Ureter (tissue), 1 donor: ENCODE measurements around the gene GGA3. TPM values are rescaled to one million over a fixed set of nuclear protein-coding genes. Genes with fewer than 3 reads are reported as not detected.

Experiments
- DNase-seq: peaks from one replicate; pipeline ENCODE4 v3.0.0-alpha.2; 2020; ENCODE audit warnings: low spot score
- total RNA-seq: library from RNA; stranded (reverse); gene quantifications from one replicate; pipeline ENCODE4 v1.2.4, GENCODE V29; 2023
- donor health status: DM: yes; HTN: yes; CAD: no.

Gene GGA3
- total RNA-seq, 1 donor from 2014 or later = 61.4 TPM

- no peak for DNase-seq
These were observed 11.4 kb downstream of the GGA3 start for GRCh38 chr17:75250009-75250471.

GRCh38 chr17:75249564-75249963 lies 11.8 kb downstream of the GGA3 start:
- DNase-seq = no peak

GRCh38 chr17:75246404-75246803 lies 15.0 kb downstream of the GGA3 start:
- DNase-seq = no peak

- no peak for DNase-seq
These were observed 16.4 kb downstream of the GGA3 start for GRCh38 chr17:75245011-75245410.

GRCh38 chr17:75244133-75244866 lies 17.1 kb downstream of the GGA3 start:
- no peak for DNase-seq

GRCh38 chr17:75242461-75243042 lies 18.9 kb downstream of the GGA3 start:
- no peak for DNase-seq

- no peak for DNase-seq
These were observed 19.4 kb downstream of the GGA3 start for GRCh38 chr17:75241996-75242460.

- no peak for DNase-seq
These were observed 19.9 kb downstream of the GGA3 start for GRCh38 chr17:75241502-75241901.

GRCh38 chr17:75241143-75241430 lies 20.3 kb downstream of the GGA3 start:
- no peak for DNase-seq

- no peak for DNase-seq
These were observed 20.8 kb downstream of the GGA3 start for GRCh38 chr17:75240394-75241142.

- DNase-seq = no peak
These were observed 21.5 kb downstream of the GGA3 start for GRCh38 chr17:75239778-75240393.

GRCh38 chr17:75239214-75239613 lies 22.2 kb downstream of the GGA3 start:
- DNase-seq = no peak

- no peak for DNase-seq
These were observed 22.7 kb downstream of the GGA3 start for GRCh38 chr17:75238684-75239191.

- DNase-seq = no peak
These were observed 23.3 kb downstream of the GGA3 start for GRCh38 chr17:75238020-75238580.

GRCh38 chr17:75237100-75238014 lies 24.0 kb downstream of the GGA3 start:
- DNase-seq = no peak

GRCh38 chr17:75232786-75233185 lies 28.6 kb downstream of the GGA3 start:
- no peak for DNase-seq

GRCh38 chr17:75231741-75232464 lies 29.5 kb downstream of the GGA3 start:
- DNase-seq = no peak

- no peak for DNase-seq
These were observed 30.3 kb downstream of the GGA3 start for GRCh38 chr17:75231071-75231470.

- no peak for DNase-seq
These were observed 32.6 kb downstream of the GGA3 start for GRCh38 chr17:75228847-75229246.

GRCh38 chr17:75228305-75228704 lies 33.1 kb downstream of the GGA3 start:
- DNase-seq = no peak
